ENCODE measurements around the gene PRAME.

GRCh38 chr22:22598144-22598543 lies 39.1 kb upstream of the PRAME start:
- TF ChIP-seq POLR2A (IDR thresholded peaks at IDR 0.05), result no peak
- TF ChIP-seq, protein P1, sequence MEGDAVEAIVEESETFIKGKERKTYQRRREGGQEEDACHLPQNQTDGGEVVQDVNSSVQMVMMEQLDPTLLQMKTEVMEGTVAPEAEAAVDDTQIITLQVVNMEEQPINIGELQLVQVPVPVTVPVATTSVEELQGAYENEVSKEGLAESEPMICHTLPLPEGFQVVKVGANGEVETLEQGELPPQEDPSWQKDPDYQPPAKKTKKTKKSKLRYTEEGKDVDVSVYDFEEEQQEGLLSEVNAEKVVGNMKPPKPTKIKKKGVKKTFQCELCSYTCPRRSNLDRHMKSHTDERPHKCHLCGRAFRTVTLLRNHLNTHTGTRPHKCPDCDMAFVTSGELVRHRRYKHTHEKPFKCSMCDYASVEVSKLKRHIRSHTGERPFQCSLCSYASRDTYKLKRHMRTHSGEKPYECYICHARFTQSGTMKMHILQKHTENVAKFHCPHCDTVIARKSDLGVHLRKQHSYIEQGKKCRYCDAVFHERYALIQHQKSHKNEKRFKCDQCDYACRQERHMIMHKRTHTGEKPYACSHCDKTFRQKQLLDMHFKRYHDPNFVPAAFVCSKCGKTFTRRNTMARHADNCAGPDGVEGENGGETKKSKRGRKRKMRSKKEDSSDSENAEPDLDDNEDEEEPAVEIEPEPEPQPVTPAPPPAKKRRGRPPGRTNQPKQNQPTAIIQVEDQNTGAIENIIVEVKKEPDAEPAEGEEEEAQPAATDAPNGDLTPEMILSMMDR (IDR thresholded peaks at IDR 0.05), result no peak

All from Peyer's patch (tissue), 4 donors.